HUES64 (cell line): ENCODE measurements around the gene TAGLN2.

Experiments
- H3K27ac ChIP-seq: 2 replicates; pipeline ENCODE4 v1.7.0; 2013; ENCODE audit warnings: low read depth, low read length, inconsistent platforms
- H3K27me3 ChIP-seq: 2 replicates; pipeline ENCODE4 v1.6.1; 2013; ENCODE audit warnings: mild to moderate bottlenecking, low read length; ENCODE audit not compliant: insufficient read depth
- H3K36me3 ChIP-seq: 2 replicates; pipeline ENCODE4 v1.6.1; 2013; ENCODE audit warnings: mild to moderate bottlenecking, low read length; ENCODE audit not compliant: insufficient read depth
- H3K4me1 ChIP-seq: 2 replicates; pipeline ENCODE4 v1.6.1; 2013; ENCODE audit warnings: mild to moderate bottlenecking, low read length, moderate library complexity; ENCODE audit not compliant: insufficient read depth
- H3K4me3 ChIP-seq: 2 replicates; pipeline ENCODE4 v1.5.1; 2013; ENCODE audit warnings: mild to moderate bottlenecking, low read length, moderate library complexity
- H3K9ac ChIP-seq: 2 replicates; pipeline ENCODE4 v1.6.1; 2013; ENCODE audit warnings: mild to moderate bottlenecking, low read depth, low read length
- H3K9me3 ChIP-seq: 2 replicates; pipeline ENCODE4 v1.6.1; 2013; ENCODE audit warnings: low read depth, low read length; ENCODE audit not compliant: insufficient read depth
- WGBS: fragments of 150-250, 120-280 bp; methylation state at CpG from one replicate; pipeline ENCODE4 v1.1.7; 2013; ENCODE audit warnings: missing lambda C conversion rate; 5-methylcytosine and 5-hydroxymethylcytosine counted together

Gene TAGLN2

GRCh38 chr1:159933347-159933746 is 8.0 kb upstream of the TAGLN2 start:
- no peak overlapping the region for H3K27ac ChIP-seq

GRCh38 chr1:159932296-159933285 is 7.3 kb upstream of the TAGLN2 start:
- Histone ChIP-seq H3K27me3 (no peaks in the 10 kb centered on the region), H3K9ac (no peak overlapping the region), H3K4me3 (no peak overlapping the region), H3K9me3 (no peaks in the 10 kb centered on the region), H3K36me3 (peaks cover 27% of the 10 kb centered on the region), H3K27ac (no peak overlapping the region), H3K4me1 (peaks cover 11% of the 10 kb centered on the region)
- 88% methylated on average over 16 of the region's 16 CpGs for WGBS

More at GRCh38 chr1:159933347-159933746, 8.0 kb upstream of the TAGLN2 start:
- Histone ChIP-seq H3K9ac (no peak overlapping the region), H3K36me3 (peaks cover 25% of the 10 kb centered on the region), H3K4me3 (no peak overlapping the region), H3K9me3 (no peaks in the 10 kb centered on the region), H3K27me3 (no peaks in the 10 kb centered on the region), H3K4me1 (peaks cover 14% of the 10 kb centered on the region)
- WGBS, result 93% methylated on average over 4 of the region's 4 CpGs

GRCh38 chr1:159931795-159932173 is 6.5 kb upstream of the TAGLN2 start:
- no peak overlapping the region for H3K4me3 ChIP-seq
- no peak overlapping the region for H3K27ac ChIP-seq
- H3K36me3 ChIP-seq, result peaks cover 28% of the 10 kb centered on the region
- H3K9ac ChIP-seq, result no peak overlapping the region
- no peaks in the 10 kb centered on the region for H3K9me3 ChIP-seq
- peaks cover 3% of the 10 kb centered on the region; the same call in 1 of the 2 replicates for H3K4me1 ChIP-seq
- 94% methylated on average over 3 of the region's 3 CpGs for WGBS
- H3K27me3 ChIP-seq, result no peaks in the 10 kb centered on the region

- no peak overlapping the region for H3K27ac ChIP-seq
- WGBS, result 94% methylated on average over 13 of the region's 13 CpGs
- no peaks in the 10 kb centered on the region for H3K27me3 ChIP-seq
- no peaks in the 10 kb centered on the region for H3K9me3 ChIP-seq
- peaks cover 32% of the 10 kb centered on the region for H3K36me3 ChIP-seq
- no peak overlapping the region for H3K9ac ChIP-seq
- H3K4me3 ChIP-seq, result no peak overlapping the region
- no peaks in the 10 kb centered on the region for H3K4me1 ChIP-seq
Observed at GRCh38 chr1:159931101-159931794, 5.9 kb upstream of the TAGLN2 start.

- WGBS, result 92% methylated on average over 8 of the region's 8 CpGs
- Histone ChIP-seq H3K9ac (no peak overlapping the region), H3K36me3 (peaks cover 32% of the 10 kb centered on the region), H3K27me3 (no peaks in the 10 kb centered on the region), H3K27ac (no peak overlapping the region), H3K4me3 (no peak overlapping the region), H3K9me3 (no peaks in the 10 kb centered on the region), H3K4me1 (peaks cover 4% of the 10 kb centered on the region; the same call in 1 of the 2 replicates)
Observed at GRCh38 chr1:159930634-159931033, 5.3 kb upstream of the TAGLN2 start.

- Histone ChIP-seq H3K27ac (no peak overlapping the region), H3K9me3 (no peaks in the 10 kb centered on the region), H3K4me3 (no peak overlapping the region), H3K9ac (no peak overlapping the region), H3K4me1 (peaks cover 5% of the 10 kb centered on the region; the same call in 1 of the 2 replicates), H3K27me3 (no peaks in the 10 kb centered on the region), H3K36me3 (peaks cover 32% of the 10 kb centered on the region)
- 93% methylated on average over 11 of the region's 11 CpGs for WGBS
Observed at GRCh38 chr1:159930216-159930615, 4.9 kb upstream of the TAGLN2 start.

- Histone ChIP-seq H3K36me3 (peaks cover 26% of the 10 kb centered on the region), H3K4me1 (peaks cover 5% of the 10 kb centered on the region; the same call in 1 of the 2 replicates), H3K27me3 (no peaks in the 10 kb centered on the region; the same call in 1 of the 2 replicates), H3K27ac (no peak overlapping the region), H3K9me3 (no peaks in the 10 kb centered on the region), H3K4me3 (no peak overlapping the region; the same call in 1 of the 2 replicates), H3K9ac (no peak overlapping the region)
- WGBS, result 80% methylated on average over 47 of the region's 48 CpGs
Observed at GRCh38 chr1:159929155-159930051, 4.1 kb upstream of the TAGLN2 start.

- Histone ChIP-seq H3K9ac (no peak overlapping the region), H3K4me3 (no peak overlapping the region), H3K9me3 (no peaks in the 10 kb centered on the region), H3K36me3 (peaks cover 20% of the 10 kb centered on the region; the same call in 1 of the 2 replicates), H3K27ac (no peak overlapping the region), H3K4me1 (peaks cover 12% of the 10 kb centered on the region), H3K27me3 (no peaks in the 10 kb centered on the region; the same call in 1 of the 2 replicates)
- 97% methylated on average over 18 of the region's 18 CpGs for whole genome bisulfite sequencing
Observed at GRCh38 chr1:159928491-159929050, 3.3 kb upstream of the TAGLN2 start.

- Histone ChIP-seq H3K4me3 (no peak overlapping the region), H3K36me3 (peaks cover 20% of the 10 kb centered on the region; the same call in 1 of the 2 replicates), H3K9ac (no peak overlapping the region; the same call in 1 of the 2 replicates), H3K9me3 (no peaks in the 10 kb centered on the region), H3K27ac (no peak overlapping the region), H3K27me3 (no peaks in the 10 kb centered on the region; the same call in 1 of the 2 replicates), H3K4me1 (peaks cover 19% of the 10 kb centered on the region)
- 80% methylated on average over 12 of the region's 13 CpGs for WGBS
Observed at GRCh38 chr1:159927849-159928431, 2.6 kb upstream of the TAGLN2 start.
